ENCODE measurements around the gene BCL2A1.
A peak's percentile ranks its signal among the peaks of the same experiment; 100 is the strongest.
"Not testable (repeated sequence)": the region's sequence is repeated elsewhere in the genome, so short reads cannot be mapped to it uniquely, and the experiment has no call there.

Gene BCL2A1

GRCh38 chr15:79970624-79971434 lies at the start of gene BCL2A1:
BCL2A1 (minus strand) TSS chr15:79971196; CDS start chr15:79971119, 77 bp downstream.
- no peak for DNase-seq

DNA sequence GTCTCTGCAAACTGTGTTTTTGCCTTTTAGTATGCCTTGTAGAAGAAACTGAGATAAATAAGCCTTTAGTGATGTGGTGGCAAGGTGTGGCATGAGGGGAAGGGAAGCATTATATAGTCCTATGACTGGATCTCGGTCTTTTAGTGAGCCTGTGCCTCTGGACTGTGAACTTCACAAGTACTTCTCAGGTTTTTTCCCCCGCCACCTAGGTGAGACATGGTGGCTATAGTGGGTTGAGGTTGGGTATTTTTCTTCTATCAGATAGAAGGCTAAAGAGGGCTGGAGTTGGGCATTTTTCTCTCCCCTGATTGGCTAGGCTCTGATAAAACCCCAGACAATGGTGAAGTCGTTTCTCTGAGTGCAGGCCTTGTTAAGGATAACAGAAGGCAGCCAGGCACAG lies 49.7 kb upstream of the BCL2A1 start:
- intact Hi-C loops (cut with DNase I) = no loop called here
- DNase-seq = no peak

More at GRCh38 chr15:79970624-79971434, at the start of gene BCL2A1:
- intact Hi-C loops (cut with DNase I) = no loop called here

DNA sequence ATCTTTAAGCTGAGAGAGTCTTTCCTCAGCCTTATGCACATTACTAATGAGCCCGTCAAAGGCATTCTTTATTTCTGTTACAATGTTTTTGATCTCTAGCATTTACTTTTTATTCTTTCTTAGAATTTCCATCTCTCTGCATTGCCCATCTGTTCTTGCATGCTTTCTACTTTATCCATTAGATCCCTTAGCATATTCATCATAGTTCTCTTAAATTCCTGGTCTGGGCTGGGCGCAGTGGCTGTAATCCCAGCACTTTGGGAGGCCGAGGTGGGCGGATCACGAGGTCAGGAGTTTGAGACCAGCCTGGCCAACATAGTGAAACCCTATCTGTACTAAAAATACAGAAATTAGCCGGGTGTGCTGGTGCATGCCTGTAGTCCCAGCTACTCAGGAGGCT lies 49.2 kb upstream of the BCL2A1 start:
- intact Hi-C loops (cut with DNase I); DNase-seq: not testable (repeated sequence)

- DNase-seq = no peak
- intact Hi-C loops (cut with DNase I) = no loop called here
Observed at GRCh38 chr15:80019168-80019745, 48.3 kb upstream of the BCL2A1 start.

DNA sequence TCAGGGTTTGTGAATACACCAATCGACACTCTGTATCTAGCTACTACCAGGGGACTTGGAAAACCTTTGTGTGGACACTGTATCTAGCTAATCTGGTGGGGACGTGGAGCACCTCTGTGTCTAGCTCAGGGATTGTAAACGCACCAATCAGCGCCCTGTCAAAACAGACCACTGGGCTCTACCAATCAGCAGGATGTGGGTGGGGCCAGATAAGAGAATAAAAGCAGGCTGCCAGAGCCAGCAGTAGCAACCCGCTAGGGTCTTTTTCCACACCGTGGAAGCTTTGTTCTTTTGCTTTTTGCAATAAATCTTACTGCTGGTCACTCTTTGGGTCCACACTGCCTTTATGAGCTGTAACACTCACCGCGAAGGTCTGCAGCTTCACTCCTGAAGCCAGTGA lies 46.1 kb upstream of the BCL2A1 start:
- intact Hi-C loops (cut with DNase I); DNase-seq: not testable (repeated sequence)

DNA sequence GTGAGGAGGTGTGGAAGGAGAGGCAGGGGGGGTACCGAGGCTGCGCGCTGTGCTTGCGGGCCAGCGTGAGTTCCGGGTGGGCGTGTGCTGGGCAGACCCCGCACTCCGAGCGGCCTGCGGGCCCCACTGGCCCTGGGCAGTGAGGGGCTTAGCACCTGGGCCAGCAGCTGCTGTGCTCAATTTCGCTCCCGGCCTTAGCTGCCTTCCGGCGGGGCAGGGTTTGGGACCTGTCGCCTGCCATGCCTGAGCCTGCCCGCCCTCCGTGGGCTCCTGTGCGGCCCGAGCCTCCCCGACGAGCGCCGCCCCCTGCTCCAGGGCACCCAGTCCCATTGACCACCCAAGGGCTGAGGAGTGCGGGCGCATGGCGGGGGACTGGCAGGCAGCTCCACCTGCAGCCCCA lies 45.5 kb upstream of the BCL2A1 start:
- intact Hi-C loops (cut with DNase I) = not testable (repeated sequence)
- DNase-seq = peak in 1 of 10 donors; percentile 63

GRCh38 chr15:80015156-80015555 lies 44.2 kb upstream of the BCL2A1 start:
- intact Hi-C loops (cut with DNase I) = no loop called here
- DNase-seq = peak in 1 of 10 donors; percentile 13

DNA sequence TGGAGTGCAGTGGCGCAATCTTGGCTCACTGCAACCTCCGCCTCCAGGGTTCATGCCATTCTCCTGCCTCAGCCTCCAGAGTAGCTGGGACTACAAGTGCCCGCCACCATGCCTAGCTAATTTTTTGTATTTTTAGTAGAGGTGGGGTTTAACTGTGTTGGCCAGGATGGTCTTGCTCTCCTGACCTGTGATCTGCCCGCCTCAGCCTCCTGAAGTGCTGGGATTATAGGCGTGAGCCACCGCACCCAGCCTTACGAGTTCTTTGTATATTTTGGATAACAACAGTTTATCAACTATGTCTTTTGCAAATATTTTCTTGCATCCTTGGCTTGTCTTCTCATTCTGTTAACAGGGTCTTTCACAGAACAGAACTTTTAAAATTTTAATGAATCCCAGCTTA lies 43.2 kb upstream of the BCL2A1 start:
- DNase-seq = peak in 1 of 10 donors; percentile 20
- intact Hi-C loops (cut with DNase I) = not testable (repeated sequence)

- intact Hi-C loops (cut with DNase I) = no loop called here
- DNase-seq = no peak
Observed at GRCh38 chr15:80012060-80012726, 41.2 kb upstream of the BCL2A1 start.

DNA sequence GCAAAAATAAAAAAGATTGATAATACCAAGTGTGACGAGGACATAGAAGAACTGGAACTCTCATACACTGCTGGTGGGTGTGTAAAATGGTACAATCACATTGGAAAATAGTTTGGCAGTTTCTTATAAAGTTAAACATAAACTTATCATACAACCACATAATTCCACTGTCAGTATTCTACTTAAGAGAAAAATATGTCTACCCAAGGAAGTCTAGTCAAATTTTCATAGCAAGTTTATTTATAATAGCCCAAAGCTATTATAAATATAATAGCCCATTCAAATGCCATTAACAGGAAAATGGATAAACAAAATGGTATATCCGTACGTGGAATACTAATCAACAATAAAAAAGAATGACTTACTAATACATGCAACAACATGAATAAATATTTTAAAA lies 40.6 kb upstream of the BCL2A1 start:
- intact Hi-C loops (cut with DNase I) = no loop called here
- no peak for DNase-seq

GRCh38 chr15:80011041-80011523 lies 40.1 kb upstream of the BCL2A1 start:
- DNase-seq = peak in 1 of 10 donors; percentile 22

GRCh38 chr15:80010131-80010673 lies 39.2 kb upstream of the BCL2A1 start:
- DNase-seq = peak in 1 of 10 donors; percentile 31
- intact Hi-C loops (cut with DNase I) = no loop called here

More at GRCh38 chr15:80011041-80011523, 40.1 kb upstream of the BCL2A1 start:
- intact Hi-C loops (cut with DNase I) = not testable (repeated sequence)

DNA sequence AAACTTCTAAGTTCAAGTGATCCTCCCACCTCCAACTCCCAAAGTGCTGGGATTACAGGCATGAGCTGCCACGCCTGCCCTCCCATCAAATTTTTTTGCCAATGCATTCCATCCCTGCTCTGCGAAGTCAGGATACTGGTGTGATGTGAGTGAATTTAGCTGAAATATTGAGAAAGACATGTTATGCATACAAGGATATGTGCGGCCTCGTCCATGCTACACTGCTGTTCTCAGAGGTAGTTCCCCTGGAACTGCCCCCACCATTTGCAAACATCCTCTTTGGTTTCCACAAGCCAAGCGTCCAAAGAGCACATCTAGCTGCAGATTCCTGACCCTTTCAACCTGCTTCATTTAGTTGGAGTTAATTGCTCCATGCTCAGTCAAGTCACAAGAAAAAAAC lies 36.5 kb upstream of the BCL2A1 start:
- intact Hi-C loops (cut with DNase I) = no loop called here
- peak in 1 of 10 donors; percentile 3 for DNase-seq

- intact Hi-C loops (cut with DNase I) = no loop called here
- peak in 1 of 10 donors; percentile 59 for DNase-seq
Observed at GRCh38 chr15:80006946-80007345, 36.0 kb upstream of the BCL2A1 start.

DNA sequence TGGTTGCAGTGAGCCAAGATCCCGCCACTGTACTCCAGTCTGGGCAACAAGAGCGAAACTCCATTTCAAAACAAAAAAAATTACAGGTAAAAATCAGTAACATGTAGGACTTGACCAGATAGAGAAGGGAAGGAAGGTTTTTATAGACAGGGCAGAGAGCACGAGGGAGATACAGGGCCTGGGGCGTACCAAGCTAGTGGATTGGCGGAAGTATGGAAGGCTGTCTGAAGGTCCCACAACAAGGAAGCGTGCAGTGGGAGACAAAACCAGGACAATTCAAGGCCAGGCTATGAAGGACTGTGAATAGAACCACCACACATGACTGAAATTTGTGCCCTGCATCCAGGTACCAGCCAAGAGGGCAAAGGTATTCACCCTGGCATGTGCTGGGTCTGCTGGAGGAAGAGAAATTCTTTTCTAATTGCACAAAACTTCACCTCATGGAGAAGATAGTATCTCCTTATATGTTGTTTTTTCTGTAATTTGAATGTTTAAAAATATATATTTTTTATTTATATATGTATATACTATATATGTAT lies 33.0 kb upstream of the BCL2A1 start:
- peak in 1 of 10 donors; percentile 22 for DNase-seq
- intact Hi-C loops (cut with DNase I) = no loop called here

DNA sequence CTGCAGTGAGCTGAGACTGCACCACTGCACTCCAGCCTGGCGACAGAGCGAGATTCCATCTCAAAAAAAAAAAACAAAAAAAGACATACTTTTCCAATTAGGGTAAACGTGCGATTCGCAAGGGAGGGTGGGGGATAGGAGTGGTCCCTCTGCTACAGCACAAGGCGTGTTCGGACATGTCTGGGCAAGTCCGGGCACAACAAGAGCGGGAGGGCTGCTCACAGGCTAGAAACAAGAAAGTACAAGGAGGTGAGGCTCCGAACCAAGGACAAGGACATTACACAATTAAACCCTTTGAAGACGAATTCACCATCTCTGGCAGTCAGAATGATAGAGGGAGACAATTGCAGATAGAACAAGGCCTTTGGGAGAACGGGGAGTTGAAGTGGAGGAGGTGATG lies 32.2 kb upstream of the BCL2A1 start:
- intact Hi-C loops (cut with DNase I) = no loop called here
- peak in 1 of 10 donors; percentile 44 for DNase-seq

- intact Hi-C loops (cut with DNase I) = no loop called here
- no peak for DNase-seq
Observed at GRCh38 chr15:80002267-80002666, 31.3 kb upstream of the BCL2A1 start.

GRCh38 chr15:79994615-79995014 lies 23.6 kb upstream of the BCL2A1 start:
- intact Hi-C loops (cut with DNase I) = loop anchor here (5.0 kb wide), 2 partner anchors 142 to 612 kb away; no protein-coding TSS in a partner anchor

GRCh38 chr15:79991826-79992225 lies 20.8 kb upstream of the BCL2A1 start:
- intact Hi-C loops (cut with DNase I) = loop anchor here (2.0 to 5.0 kb wide), 3 partner anchors 140 to 651 kb away; no protein-coding TSS in a partner anchor
- no peak for DNase-seq

More at GRCh38 chr15:79994615-79995014, 23.6 kb upstream of the BCL2A1 start:
- no peak for DNase-seq

DNA sequence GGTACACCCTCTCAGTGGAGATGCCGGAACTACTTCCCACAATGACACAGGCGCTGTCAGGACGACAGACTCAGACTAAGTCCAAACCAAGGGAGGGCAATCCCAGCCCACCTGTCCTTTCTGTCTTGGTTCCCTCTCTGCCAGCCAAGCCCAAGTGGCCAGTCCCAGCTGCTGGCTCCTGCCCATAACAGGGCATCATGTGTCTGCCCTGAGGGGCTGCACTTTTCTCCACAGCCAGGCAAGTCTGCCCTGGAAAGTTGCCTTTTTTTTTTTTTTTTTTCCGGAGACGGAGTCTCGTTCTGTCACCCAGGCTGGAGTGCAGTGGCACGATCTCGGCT lies 20.0 kb upstream of the BCL2A1 start:
- intact Hi-C loops (cut with DNase I) = loop anchor here (5.0 kb wide), 2 partner anchors 139 to 609 kb away; no protein-coding TSS in a partner anchor
- no peak for DNase-seq

Measured in posterior cingulate gyrus (tissue), 11 donors.